ENCODE results near the gene PRDX3.

Gene PRDX3

DNA sequence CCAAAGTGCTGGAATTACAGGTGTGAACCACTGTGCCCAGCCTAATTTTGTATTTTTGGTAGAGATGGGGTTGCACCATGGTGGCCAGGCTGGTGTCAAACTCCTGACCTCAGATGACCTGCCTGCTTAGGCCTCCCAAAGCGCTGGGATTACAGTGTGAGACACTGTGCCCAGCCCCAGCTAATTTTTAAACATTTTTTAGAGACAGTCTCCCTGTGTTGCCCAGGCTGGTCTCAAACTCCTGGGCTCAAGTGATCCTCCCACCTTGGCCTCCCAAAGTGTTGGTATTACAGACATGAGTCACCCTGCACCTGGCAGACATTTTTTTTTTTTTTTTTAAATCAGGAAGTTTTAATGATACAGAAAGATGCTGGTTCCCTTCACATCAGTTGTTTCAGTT is 59.2 kb downstream of the PRDX3 start:
- no peak for DNase-seq

DNA sequence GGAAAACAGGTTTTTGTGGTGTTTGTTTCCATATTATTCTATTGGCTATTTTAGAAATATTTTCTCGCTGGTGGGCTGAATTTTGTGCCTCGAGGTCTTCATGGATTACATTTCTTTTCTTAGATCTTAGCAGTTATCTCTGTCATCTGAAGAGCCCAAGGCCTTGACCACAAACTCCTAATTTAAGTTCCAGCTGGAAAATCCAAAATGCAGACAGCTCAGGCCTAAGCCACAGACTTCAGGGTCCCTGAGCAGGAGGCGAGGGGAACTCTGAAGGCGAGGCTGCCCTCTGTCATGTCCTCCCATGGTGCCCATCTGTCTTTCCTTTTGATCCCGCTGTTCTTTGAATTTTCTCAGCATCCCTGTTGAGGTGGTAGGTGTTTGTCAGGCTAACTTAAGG is 60.4 kb downstream of the PRDX3 start:
- DNase-seq, result no peak

Measured in activated T-cell treated with anti-CD3 and anti-CD28 coated beads for 4 hours (primary cell).